Neuron (in vitro differentiated cells): ENCODE measurements around the gene EML1.

Experiments
- H2AFZ ChIP-seq: one replicate; pipeline ENCODE4 v1.6.1; 2013; ENCODE audit warnings: low read depth, mild to moderate bottlenecking, inconsistent platforms, low read length, moderate library complexity
- H3K27me3 ChIP-seq: one replicate; pipeline ENCODE4 v1.6.1; 2013; ENCODE audit warnings: low read length; ENCODE audit not compliant: insufficient read depth
- H3K36me3 ChIP-seq: one replicate; pipeline ENCODE4 v1.6.1; 2013; ENCODE audit warnings: low read length; ENCODE audit not compliant: insufficient read depth
- H3K4me1 ChIP-seq: one replicate; pipeline ENCODE4 v1.6.1; 2013; ENCODE audit warnings: low read length; ENCODE audit not compliant: insufficient read depth
- H3K4me3 ChIP-seq: 2 replicates; pipeline ENCODE4 v1.5.1; 2013; ENCODE audit warnings: mild to moderate bottlenecking, low read length, moderate library complexity
- H3K9me3 ChIP-seq: one replicate; pipeline ENCODE4 v1.6.1; 2013; ENCODE audit warnings: low read length

The EML1 gene

DNA sequence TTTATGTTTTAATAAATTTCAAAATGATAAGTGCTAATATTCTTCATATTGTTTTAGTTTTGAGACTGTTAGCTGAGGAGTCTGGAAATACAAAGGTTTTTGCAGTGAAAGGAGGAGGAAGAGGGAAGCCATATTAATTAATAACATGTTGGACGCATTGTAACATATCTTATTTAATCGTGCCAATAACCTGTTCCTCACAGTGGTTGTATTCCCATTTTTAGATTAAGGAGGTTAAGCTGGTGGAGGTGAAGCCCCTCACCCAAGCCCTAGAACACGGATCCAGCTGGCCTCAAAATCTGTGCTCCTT, 92.4 kb downstream of the EML1 start:
- no peaks in the 10 kb centered on the region for H3K9me3 ChIP-seq
- H3K27me3 ChIP-seq: no peaks in the 10 kb centered on the region
- H2AFZ ChIP-seq: no peak overlapping the region
- no peak overlapping the region for H3K4me3 ChIP-seq
- peaks cover 22% of the 10 kb centered on the region for H3K4me1 ChIP-seq
- peaks cover 3% of the 10 kb centered on the region for H3K36me3 ChIP-seq

DNA sequence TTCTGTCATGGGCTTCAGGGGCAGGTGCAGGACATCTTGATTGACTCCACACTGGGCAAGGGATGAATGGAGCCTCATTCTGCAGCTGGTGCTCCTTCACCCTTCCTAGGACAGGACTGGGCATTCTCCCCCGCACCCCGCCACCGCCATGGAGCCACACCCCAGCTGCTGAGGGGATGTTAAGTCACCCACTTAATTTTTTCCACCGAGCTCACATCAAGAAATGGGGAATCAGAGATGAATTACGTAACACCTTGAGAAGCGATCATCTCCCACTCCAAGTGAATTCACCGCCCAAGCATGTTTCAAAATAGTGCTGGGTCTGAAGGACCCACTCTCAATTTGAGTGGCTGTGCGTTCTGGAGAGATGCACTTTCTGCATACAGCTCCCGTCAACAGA, 94.2 kb downstream of the EML1 start:
- peaks cover 40% of the 10 kb centered on the region for H3K4me1 ChIP-seq
- H3K9me3 ChIP-seq: no peaks in the 10 kb centered on the region
- no peaks in the 10 kb centered on the region for H3K27me3 ChIP-seq
- no peak overlapping the region for H2AFZ ChIP-seq
- H3K4me3 ChIP-seq: no peak overlapping the region
- no peaks in the 10 kb centered on the region for H3K36me3 ChIP-seq

DNA sequence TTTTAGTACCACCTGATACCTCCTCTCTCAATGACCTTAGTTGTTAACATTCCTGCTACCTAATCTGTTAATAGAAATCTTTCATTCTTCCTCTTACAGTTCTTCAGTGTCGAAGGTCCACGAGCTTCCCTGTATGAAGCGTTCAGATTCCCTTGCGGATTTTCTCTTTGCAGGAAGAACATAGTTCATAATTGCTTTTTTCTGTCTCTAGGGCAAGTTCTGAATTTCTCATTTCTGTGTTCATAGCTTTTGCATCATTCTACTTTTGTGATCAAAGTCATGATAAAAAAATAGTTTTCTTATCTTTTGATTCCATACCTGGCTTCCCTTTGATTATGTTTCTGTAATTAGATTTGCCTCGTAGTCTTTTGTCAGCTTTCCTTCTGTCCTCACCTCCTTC, 94.9 kb downstream of the EML1 start:
- no peaks in the 10 kb centered on the region for H3K9me3 ChIP-seq
- H3K4me3 ChIP-seq: no peak overlapping the region
- H3K4me1 ChIP-seq: peaks cover 45% of the 10 kb centered on the region
- H3K27me3 ChIP-seq: no peaks in the 10 kb centered on the region
- H2AFZ ChIP-seq: no peak overlapping the region
- H3K36me3 ChIP-seq: no peaks in the 10 kb centered on the region

DNA sequence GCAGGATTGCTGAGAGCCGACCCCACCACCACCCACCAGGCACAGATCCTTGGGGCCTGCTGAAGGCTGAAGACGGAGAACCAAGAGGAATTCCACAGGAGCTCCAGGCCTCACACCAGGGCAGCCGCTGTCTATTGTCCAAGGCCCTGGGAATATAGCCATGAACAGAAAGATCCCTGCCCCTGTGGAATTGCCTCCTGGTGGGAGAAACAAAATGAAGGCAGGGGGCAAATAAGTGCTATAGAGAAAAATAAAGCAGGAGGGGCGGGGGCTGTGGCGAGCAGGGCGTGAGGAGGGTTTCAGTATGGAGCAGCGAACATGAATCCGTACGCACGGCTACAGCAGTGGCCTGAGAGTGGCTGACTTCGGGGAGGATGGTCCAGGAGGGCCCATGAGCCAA, 96.1 kb downstream of the EML1 start:
- H2AFZ ChIP-seq: no peak overlapping the region
- peaks cover 45% of the 10 kb centered on the region for H3K4me1 ChIP-seq
- H3K4me3 ChIP-seq: no peak overlapping the region
- H3K9me3 ChIP-seq: no peaks in the 10 kb centered on the region
- H3K27me3 ChIP-seq: no peaks in the 10 kb centered on the region
- no peaks in the 10 kb centered on the region for H3K36me3 ChIP-seq

DNA sequence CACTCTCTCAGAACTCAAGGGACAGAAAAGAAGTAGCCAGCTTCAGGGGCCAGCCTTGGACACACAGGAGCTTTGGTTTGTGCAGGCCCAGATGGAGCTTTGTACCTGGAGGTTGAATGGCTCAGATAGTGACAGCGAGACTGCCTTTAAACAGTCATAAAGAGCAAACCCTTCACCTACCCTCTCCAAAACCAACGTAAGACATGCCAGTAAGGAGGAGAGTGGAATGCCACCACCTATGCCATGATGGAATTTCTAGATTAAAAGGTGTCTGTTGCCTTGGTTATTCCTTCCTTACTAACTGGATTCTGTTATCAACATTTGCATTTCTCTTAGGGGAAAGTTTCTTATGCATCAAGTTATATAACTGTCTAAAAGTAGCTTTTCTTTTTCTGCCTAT, 98.1 kb downstream of the EML1 start:
- Histone ChIP-seq H3K4me1 (peaks cover 45% of the 10 kb centered on the region), H3K27me3 (no peaks in the 10 kb centered on the region), H3K9me3 (no peaks in the 10 kb centered on the region), H3K36me3 (no peaks in the 10 kb centered on the region), H2AFZ (no peak overlapping the region), H3K4me3 (no peak overlapping the region)

DNA sequence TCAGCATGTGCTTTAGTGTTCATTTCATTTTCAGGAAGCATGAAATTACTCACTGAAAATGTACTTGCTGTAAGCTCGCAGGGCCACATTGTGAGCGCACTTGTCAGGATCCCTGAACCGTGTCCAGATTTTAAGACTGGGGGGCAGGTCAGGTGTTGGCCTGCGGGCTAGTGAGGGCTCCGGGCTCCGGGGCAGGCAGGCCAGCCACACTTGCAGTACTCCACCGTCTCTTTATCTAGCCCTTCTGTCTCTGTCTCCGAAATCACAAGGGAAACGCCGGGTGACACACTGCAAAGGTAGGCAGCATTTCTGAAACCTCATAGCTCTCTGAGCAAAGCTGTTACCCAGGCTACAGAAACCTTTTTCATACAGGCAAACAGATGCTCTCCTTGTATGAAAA, 98.7 kb downstream of the EML1 start:
- H3K9me3 ChIP-seq: no peaks in the 10 kb centered on the region
- H3K4me3 ChIP-seq: no peak overlapping the region
- no peaks in the 10 kb centered on the region for H3K27me3 ChIP-seq
- H3K36me3 ChIP-seq: no peaks in the 10 kb centered on the region
- no peak overlapping the region for H2AFZ ChIP-seq
- peaks cover 45% of the 10 kb centered on the region for H3K4me1 ChIP-seq

DNA sequence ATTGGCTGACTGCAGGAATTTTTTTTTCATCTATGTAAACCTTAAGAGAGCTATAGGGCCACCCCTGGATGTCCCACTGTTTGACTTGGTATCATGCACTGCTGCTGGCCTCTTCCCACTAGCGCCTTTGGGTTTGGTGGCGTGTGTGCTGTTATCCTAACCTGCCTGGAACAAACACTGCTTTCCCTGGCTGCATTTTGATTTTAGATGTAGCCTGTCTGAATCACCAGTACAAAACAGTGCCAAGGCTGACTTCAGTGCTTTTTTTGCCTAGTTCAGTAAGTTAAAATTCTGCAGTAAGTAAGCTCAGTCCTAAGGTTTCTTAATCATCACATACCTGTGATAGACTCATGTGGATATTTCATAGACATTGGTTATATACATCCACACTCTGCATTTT, 99.2 kb downstream of the EML1 start:
- Histone ChIP-seq H3K4me1 (peaks cover 45% of the 10 kb centered on the region), H3K36me3 (peaks cover 4% of the 10 kb centered on the region), H3K4me3 (no peak overlapping the region), H2AFZ (no peak overlapping the region), H3K27me3 (no peaks in the 10 kb centered on the region), H3K9me3 (no peaks in the 10 kb centered on the region)

DNA sequence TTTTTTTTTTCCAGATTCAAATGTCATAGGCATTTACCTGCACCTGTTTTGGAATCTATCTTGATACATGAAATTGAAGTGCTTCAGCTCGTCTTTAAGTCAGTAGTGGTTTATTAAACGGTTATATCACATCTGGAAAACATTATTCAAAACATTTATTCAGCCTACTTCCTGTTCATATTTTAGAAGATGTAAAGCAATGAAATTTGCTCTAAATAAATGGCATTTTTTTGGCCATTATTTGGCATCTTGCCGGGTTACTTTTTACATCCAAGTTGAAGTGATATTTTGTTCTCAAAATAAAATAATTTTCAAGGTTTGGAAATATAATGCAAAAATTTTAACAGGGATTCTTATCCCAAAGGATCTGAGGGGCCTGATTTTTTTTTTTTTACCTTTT, 103.1 kb downstream of the EML1 start:
- H2AFZ ChIP-seq: no peak overlapping the region
- H3K4me1 ChIP-seq: peaks cover 16% of the 10 kb centered on the region
- H3K27me3 ChIP-seq: no peaks in the 10 kb centered on the region

DNA sequence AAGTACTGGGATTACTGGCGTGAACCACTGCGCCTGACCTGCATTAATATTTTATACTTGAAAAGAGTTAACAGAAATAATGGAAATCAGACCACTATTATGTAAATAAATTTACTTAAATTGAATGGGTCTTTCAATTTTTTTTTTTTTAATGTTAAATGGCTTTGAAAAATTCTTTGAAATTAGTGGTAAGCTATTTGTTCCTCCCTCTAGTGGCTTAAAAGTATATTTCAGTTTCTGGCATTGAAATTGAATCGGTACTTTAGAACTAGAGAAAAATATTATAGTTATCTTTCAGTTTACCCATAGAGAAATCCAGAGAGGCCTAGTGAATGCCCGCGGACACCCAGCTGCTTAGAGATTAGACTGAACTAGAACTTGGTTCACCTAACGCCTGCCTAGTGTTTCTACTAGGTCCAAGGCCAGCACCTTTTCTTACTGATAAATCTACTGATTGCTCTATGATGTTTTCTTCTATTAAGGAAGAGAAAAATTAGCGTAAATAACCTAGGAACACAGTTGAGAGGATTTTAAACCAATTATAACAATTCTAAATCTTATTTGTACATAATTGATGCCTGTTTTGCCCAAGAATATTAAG, 106.5 kb downstream of the EML1 start:
- no peaks in the 10 kb centered on the region for H3K27me3 ChIP-seq
- no peak overlapping the region for H3K4me3 ChIP-seq
- H3K4me1 ChIP-seq: no peaks in the 10 kb centered on the region
- no peak overlapping the region for H2AFZ ChIP-seq
- peaks cover 5% of the 10 kb centered on the region for H3K9me3 ChIP-seq
- H3K36me3 ChIP-seq: peaks cover 42% of the 10 kb centered on the region

More for the DNA sequence above, 103.1 kb downstream of the EML1 start:
- Histone ChIP-seq H3K9me3 (no peaks in the 10 kb centered on the region), H3K36me3 (peaks cover 20% of the 10 kb centered on the region), H3K4me3 (no peak overlapping the region)

DNA sequence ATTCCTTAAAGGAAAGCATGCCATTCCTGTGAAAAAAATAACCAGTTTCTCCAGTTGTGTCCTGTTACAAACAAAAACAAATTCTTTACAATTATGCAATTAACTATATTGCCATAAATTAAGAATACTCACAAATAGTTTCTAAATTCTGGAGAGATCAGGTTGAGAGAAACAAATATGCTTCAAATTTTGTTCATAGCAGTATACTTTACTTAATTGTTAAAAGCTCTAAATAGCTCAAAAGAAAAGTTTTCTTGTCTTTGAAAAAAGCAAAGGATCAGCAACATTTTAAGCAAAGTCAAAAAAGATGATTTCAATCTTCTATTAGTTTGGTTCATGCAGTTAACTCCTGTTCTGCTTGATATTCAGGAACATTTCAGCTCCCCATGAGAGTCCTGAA, 109.7 kb downstream of the EML1 start:
- Histone ChIP-seq H2AFZ (no peak overlapping the region), H3K27me3 (no peaks in the 10 kb centered on the region), H3K9me3 (peaks cover 5% of the 10 kb centered on the region), H3K4me3 (no peak overlapping the region), H3K36me3 (peaks cover 42% of the 10 kb centered on the region), H3K4me1 (no peaks in the 10 kb centered on the region)

DNA sequence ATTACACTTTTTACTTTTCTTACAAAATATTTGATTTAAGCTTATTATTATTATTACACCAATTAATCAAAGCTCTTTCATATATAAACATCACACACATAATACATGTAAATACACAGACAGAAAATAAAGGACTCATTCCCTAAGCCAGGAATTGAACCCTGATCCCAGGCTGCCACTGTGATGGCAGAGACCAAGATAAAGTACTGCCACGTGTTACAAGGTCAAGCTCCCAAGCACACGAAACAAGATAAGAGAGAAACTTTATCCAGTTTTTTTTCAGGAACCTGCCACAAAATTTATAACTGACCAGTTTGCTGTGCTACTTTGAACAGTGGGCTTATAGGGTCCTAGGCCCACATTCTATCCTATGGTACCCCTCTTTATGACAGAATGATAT, 111.3 kb downstream of the EML1 start:
- H3K27me3 ChIP-seq: no peaks in the 10 kb centered on the region
- peaks cover 5% of the 10 kb centered on the region for H3K9me3 ChIP-seq
- H3K36me3 ChIP-seq: peaks cover 53% of the 10 kb centered on the region
- no peak overlapping the region for H2AFZ ChIP-seq
- no peaks in the 10 kb centered on the region for H3K4me1 ChIP-seq
- no peak overlapping the region for H3K4me3 ChIP-seq

DNA sequence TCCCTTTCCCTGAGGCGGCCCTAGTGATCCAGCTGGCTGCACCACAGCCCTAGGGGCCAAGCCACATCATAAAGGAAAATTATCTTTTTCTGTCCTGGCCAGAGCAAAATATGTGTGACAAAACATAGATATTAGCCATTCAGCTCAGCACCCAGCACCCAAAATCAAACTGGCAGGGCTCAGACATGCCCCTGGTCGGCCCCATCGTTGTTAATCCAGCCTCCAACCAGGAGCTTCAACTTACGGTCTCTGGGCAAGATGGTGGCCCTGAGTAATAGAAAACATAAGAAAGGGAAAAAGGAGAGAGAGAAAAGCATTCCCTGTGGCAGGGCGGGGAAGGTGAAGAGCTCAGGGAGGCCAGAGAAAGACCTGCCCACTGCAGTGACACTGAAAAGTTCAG, 111.9 kb downstream of the EML1 start:
- no peak overlapping the region for H3K4me3 ChIP-seq
- no peaks in the 10 kb centered on the region for H3K4me1 ChIP-seq
- H3K9me3 ChIP-seq: peaks cover 5% of the 10 kb centered on the region
- H2AFZ ChIP-seq: no peak overlapping the region
- H3K36me3 ChIP-seq: peaks cover 60% of the 10 kb centered on the region
- no peaks in the 10 kb centered on the region for H3K27me3 ChIP-seq

DNA sequence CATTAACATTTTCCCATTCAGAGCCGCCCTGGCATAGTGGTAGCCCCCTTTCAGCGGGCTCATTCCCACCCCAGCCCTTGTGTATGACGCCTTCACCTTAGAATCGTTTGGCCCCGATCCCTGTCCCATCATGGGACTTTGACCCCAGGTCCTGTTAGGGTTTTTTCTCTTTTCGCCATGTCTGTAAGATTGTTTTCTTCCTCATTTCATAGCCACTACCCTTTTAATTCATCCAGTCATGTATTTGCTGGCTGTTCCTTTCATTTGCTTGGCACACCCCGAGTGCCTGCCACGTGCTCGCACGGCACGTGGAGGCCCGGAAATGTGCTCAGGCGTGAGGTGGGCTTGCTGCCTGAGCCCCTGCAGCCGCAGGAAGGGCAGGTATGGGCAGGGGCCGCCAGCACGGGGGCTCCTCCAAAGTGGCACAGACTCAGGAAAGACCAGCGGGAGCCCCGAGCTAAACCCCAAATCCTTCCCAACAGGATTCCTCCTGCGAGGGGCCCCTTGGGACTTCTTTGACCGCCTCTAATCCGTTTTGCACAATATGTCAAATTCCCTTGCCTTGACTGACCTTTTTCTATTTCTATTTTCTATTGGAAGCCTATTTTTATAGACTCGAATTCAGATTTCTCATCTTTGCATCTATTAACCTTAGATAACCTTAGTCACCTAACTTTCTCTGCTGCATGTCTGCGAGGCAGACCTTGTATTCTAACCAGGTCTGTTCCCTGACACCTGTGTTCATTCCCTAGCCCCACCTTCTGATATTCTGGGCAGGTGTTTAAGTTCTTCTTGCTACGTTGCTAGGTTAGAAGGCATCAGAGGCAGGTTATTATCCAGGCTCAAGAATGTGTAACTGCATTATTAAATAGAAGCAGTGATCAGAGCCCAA, 114.8 kb downstream of the EML1 start:
- Histone ChIP-seq H3K4me3 (no peak overlapping the region), H3K27me3 (no peaks in the 10 kb centered on the region), H3K9me3 (peaks cover 4% of the 10 kb centered on the region), H3K36me3 (peaks cover 52% of the 10 kb centered on the region), H3K4me1 (no peaks in the 10 kb centered on the region), H2AFZ (no peak overlapping the region)
